HEK293T (cell line): ENCODE measurements around the gene SEZ6.

Experiments used
- FOXM1 ChIP-seq: fragments of 450-650 bp; IDR thresholded peaks from 2 replicates; pipeline ENCODE4 v1.6.1; 2017; ENCODE audit warnings: mild to moderate bottlenecking, borderline replicate concordance
- HDGF ChIP-seq: fragments of 450-650 bp; IDR thresholded peaks from 2 replicates; pipeline ENCODE4 v1.6.1; 2017; ENCODE audit warnings: antibody characterized with exemption, borderline replicate concordance
- LEF1 ChIP-seq: fragments of 450-650 bp; IDR thresholded peaks from 2 replicates; pipeline ENCODE4 v1.6.1; 2017; ENCODE audit warnings: mild to moderate bottlenecking, borderline replicate concordance
- SP1 ChIP-seq: fragments of 450-650 bp; IDR thresholded peaks from 2 replicates; pipeline ENCODE4 v1.6.1; 2017
- TARDBP ChIP-seq: fragments of 450-650 bp; IDR thresholded peaks from 2 replicates; pipeline ENCODE4 v1.6.1; 2016

DNA sequence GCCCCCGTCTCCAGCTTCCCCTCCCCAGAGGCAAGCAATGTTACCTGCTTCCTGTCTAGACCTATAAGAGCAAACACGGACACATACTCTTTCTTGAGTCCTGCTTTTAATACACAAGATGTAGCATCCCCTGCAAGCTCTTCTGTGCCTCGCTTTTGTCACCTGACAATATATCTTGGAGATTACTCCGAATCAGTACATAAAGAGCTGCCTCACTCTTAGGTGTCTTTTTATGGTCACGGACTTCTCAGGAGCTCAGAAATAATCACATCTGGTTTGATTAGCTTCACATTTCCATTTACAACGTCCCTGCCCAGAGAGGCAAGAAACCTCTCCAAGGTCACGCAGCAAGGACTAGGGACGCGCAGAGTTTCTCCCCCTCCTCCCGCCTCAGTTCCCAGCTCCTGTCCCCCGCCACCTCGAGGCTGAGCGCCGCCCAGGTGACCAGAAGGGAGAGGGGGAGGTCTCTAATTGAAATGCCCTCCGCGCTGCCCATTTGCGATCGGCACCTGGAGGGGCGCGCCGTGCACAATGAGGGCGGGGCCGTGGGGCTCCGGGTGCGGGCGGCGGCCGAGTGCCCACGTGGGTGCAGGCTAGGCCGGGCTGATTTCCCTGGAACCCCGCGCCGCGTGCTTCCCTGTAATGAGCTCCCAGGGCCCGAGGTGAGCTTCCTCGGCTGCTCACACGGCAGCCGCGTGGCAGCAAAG lies 13.8 kb upstream of the SEZ6 start:
- TF ChIP-seq HDGF (no peak), SP1 (no peak), LEF1 (no peak), TARDBP (no peak), FOXM1 (no peak)
